Measurements from ENCODE around the gene TCERG1L. TPM values are rescaled to one million over a fixed set of nuclear protein-coding genes. Genes with fewer than 3 reads are reported as not detected.

TCERG1L gene
- total RNA-seq, 4 donors from 2014 or later: 0.24 TPM; not detected in 3

DNA sequence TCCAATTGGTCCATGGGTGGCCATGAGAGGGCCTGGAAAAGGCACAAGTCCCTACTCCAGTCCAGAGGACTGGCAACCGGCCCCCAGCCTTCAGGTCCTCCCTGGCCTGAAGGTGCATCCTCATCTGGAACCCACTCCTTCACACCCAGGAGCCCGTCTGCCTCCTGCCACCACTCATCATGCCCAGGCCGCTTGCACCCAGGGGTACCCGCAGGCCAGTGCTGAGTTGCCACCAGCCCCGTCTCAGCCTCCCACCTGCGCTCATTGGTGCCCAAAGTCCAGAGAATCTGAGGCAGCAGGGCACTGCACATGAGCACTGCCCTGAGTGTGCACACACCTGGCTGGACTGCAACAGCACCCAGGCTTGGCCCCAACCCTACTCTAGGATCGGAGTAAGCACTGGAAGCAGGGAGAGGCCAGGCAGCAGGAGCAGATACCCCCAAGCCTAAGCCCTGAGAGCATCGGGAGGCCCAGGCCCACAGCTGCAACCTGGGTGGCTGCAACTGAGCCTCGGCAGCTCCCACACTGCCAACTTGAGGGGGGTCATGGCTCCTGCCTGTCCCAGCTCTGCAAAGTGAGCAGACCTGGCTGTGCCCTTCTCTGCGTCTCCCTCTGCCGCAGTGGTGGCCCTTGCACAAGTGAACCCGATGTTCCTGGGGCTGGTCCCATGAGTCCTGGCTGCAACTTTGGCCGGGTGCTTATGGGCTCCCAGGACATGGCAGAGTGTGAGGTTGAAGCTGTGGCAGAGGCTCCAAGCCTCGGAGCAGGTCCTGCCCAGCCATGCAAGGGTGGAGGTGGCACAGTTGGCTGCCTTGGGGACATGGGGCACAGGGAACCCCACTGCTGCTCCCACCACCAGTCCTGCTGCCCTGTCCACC lies 44.3 kb downstream of the TCERG1L start:
- ATAC-seq (ENCODE audit: low FRiP score) (no peak), DNase-seq (ENCODE audit: low spot score) (no peak)
- TF ChIP-seq, protein P1, sequence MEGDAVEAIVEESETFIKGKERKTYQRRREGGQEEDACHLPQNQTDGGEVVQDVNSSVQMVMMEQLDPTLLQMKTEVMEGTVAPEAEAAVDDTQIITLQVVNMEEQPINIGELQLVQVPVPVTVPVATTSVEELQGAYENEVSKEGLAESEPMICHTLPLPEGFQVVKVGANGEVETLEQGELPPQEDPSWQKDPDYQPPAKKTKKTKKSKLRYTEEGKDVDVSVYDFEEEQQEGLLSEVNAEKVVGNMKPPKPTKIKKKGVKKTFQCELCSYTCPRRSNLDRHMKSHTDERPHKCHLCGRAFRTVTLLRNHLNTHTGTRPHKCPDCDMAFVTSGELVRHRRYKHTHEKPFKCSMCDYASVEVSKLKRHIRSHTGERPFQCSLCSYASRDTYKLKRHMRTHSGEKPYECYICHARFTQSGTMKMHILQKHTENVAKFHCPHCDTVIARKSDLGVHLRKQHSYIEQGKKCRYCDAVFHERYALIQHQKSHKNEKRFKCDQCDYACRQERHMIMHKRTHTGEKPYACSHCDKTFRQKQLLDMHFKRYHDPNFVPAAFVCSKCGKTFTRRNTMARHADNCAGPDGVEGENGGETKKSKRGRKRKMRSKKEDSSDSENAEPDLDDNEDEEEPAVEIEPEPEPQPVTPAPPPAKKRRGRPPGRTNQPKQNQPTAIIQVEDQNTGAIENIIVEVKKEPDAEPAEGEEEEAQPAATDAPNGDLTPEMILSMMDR (IDR thresholded peaks at IDR 0.05): no peak

- DNase-seq (ENCODE audit: low spot score): no peak
- ATAC-seq (ENCODE audit: low FRiP score): no peak
- TF ChIP-seq, protein P1 (IDR thresholded peaks at IDR 0.05): no peak
Measured at GRCh38 chr10:131264110-131264788, 47.3 kb downstream of the TCERG1L start.

GRCh38 chr10:131261890-131262475 lies 49.5 kb downstream of the TCERG1L start:
- no peak for DNase-seq (ENCODE audit: low spot score)
- no peak for ATAC-seq (ENCODE audit: low FRiP score)
- TF ChIP-seq, protein P1 (IDR thresholded peaks at IDR 0.05): no peak

DNA sequence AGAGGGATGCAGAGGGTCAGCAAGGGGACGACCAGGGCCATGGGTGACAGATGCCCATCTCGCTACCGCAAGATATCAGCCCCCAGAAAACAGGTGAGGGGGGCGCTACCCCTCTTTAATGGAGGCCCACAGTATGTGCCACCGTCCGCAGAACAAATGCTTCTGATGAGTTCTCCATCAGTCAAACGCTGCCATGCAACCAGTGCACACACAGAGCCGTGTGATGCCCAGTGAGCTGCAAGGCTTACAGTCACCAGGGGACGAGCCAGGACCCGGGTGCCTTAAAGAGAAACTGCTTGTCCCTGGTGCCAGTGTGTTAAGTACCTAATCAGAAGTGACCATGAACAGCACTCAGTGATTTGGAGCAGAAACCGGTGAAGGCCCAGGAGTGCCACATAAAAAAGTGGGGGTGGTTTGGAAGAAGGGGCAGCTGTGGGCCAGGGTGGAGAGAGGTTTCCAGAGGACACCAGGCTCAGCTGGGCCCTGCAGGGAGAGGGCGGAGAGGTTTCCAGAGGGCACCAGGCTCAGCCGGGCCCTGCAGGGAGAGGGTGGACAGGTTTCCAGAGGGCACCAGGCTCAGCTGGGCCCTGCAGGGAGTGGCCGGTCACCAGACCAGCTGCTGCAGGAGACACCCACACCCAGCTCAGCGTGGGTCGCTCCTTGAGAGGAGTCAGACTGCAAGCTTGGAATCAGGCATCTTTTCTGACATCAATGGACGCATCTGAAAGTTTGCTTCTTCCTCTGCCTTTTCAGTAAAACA lies 50.9 kb downstream of the TCERG1L start:
- no peak for DNase-seq (ENCODE audit: low spot score)
- TF ChIP-seq, protein P1 (IDR thresholded peaks at IDR 0.05): no peak
- ATAC-seq (ENCODE audit: low FRiP score): no peak

DNA sequence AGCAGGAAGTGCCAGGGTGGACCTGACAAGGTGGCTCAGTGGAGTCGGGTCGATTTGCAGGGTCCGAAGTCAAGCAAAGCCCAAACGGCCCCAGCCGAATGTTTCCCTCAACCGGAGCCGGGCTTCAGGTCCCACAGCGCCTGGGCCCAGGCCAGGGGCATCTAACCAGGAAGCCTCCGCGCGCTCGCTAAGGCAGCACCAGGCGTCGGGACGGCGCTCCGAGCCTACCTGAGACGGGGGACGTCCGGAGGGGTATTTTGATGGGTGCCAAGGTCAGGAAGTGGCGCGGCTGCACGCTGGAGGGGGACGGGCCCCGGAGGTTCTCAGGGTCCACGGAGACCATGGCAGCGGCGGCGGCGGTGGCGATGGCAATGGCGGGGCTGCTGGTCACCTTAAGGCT lies 51.5 kb downstream of the TCERG1L start:
- no peak for DNase-seq (ENCODE audit: low spot score)
- TF ChIP-seq, protein P1 (IDR thresholded peaks at IDR 0.05): no peak
- ATAC-seq (ENCODE audit: low FRiP score): no peak

GRCh38 chr10:131259535-131259934 lies 52.0 kb downstream of the TCERG1L start:
- no peak for ATAC-seq (ENCODE audit: low FRiP score)
- DNase-seq (ENCODE audit: low spot score): no peak
- TF ChIP-seq, protein P1 (IDR thresholded peaks at IDR 0.05): no peak
